IPS DF 4.7 (cell line): ENCODE results near the gene MYO7A.
"Not testable (repeated sequence)": the region's sequence is repeated elsewhere in the genome, so short reads cannot be mapped to it uniquely, and the experiment has no call there.

Experiments
- DNase-seq: peaks from one replicate; pipeline ENCODE4 v3.0.0-alpha.2; 2013; ENCODE audit warnings: low spot score; ENCODE audit errors: extremely low read depth

Gene MYO7A

GRCh38 chr11:77093056-77093891, 34.8 kb upstream of the MYO7A start:
- DNase-seq = no peak

- no peak for DNase-seq
These were observed 33.8 kb upstream of the MYO7A start for GRCh38 chr11:77093987-77094840.

- DNase-seq = no peak
These were observed 33.1 kb upstream of the MYO7A start for GRCh38 chr11:77094841-77095365.

GRCh38 chr11:77095551-77096490, 32.2 kb upstream of the MYO7A start:
- no peak for DNase-seq

- no peak for DNase-seq
These were observed 31.4 kb upstream of the MYO7A start for GRCh38 chr11:77096591-77097019.

- not testable (repeated sequence) for DNase-seq
These were observed 30.9 kb upstream of the MYO7A start for GRCh38 chr11:77097180-77097579.

GRCh38 chr11:77100166-77101042, 27.6 kb upstream of the MYO7A start:
- DNase-seq = no peak

GRCh38 chr11:77101043-77101537, 27.0 kb upstream of the MYO7A start:
- DNase-seq = no peak

GRCh38 chr11:77102246-77103210, 25.5 kb upstream of the MYO7A start, which contains the start of gene OMP:
Gene OMP (plus strand): TSS chr11:77102840. CDS start chr11:77102840, 0 bp downstream.
- no peak for DNase-seq

- DNase-seq = no peak
These were observed 24.7 kb upstream of the MYO7A start for GRCh38 chr11:77103319-77103718.

- DNase-seq = no peak
These were observed 23.3 kb upstream of the MYO7A start for GRCh38 chr11:77104727-77105126.

- DNase-seq = no peak
These were observed 21.7 kb upstream of the MYO7A start for GRCh38 chr11:77106321-77106720.

- no peak for DNase-seq
These were observed 21.3 kb upstream of the MYO7A start for GRCh38 chr11:77106759-77107158.

GRCh38 chr11:77107950-77108349, 20.1 kb upstream of the MYO7A start:
- no peak for DNase-seq

- no peak for DNase-seq
These were observed 19.6 kb upstream of the MYO7A start for GRCh38 chr11:77108436-77108835.

- DNase-seq = no peak
These were observed 18.6 kb upstream of the MYO7A start for GRCh38 chr11:77109236-77110019.

GRCh38 chr11:77110836-77111235, 17.2 kb upstream of the MYO7A start:
- DNase-seq = no peak

- no peak for DNase-seq
These were observed 16.8 kb upstream of the MYO7A start for GRCh38 chr11:77111277-77111676.
